GM12878 (cell line): Measurements from ENCODE around the gene TMEM82.

Source experiments
- GABPA ChIP-seq: IDR thresholded peaks from 2 replicates; pipeline ENCODE4 v1.6.1; 2014; ENCODE audit warnings: antibody characterized with exemption, low read depth, mild to moderate bottlenecking, inconsistent platforms
- LARP7 ChIP-seq: fragments of 450-650 bp; IDR thresholded peaks from 2 replicates; pipeline ENCODE4 v1.6.1; 2017; ENCODE audit warnings: mild to moderate bottlenecking
- MTA3 ChIP-seq: IDR thresholded peaks from 2 replicates; pipeline ENCODE4 v1.6.1; 2012; ENCODE audit warnings: low read length, inconsistent platforms, borderline replicate concordance
- RAD51 ChIP-seq: fragments of 450-650 bp; IDR thresholded peaks from 2 replicates; pipeline ENCODE4 v1.6.1; 2016; ENCODE audit warnings: moderate library complexity, mild to moderate bottlenecking, inconsistent platforms
- SREBF2 ChIP-seq: IDR thresholded peaks from 2 replicates; pipeline ENCODE4 v1.6.1; 2012; ENCODE audit warnings: mild to moderate bottlenecking, low read length
- SUZ12 ChIP-seq: fragments of 200-600 bp; sonication (generic); IDR thresholded peaks from one replicate; pipeline ENCODE4 v1.6.1; 2018; ENCODE audit warnings: antibody characterized with exemption, mild to moderate bottlenecking; ENCODE audit not compliant: unreplicated experiment
- TAF1 ChIP-seq: IDR thresholded peaks from 2 replicates; pipeline ENCODE4 v1.6.1; 2011; ENCODE audit warnings: mild to moderate bottlenecking, low read depth, low read length, borderline replicate concordance
- TF ChIP-seq, protein P1 (sequence below), 3 experiments: IDR thresholded peaks in 2 of 3; conservative IDR thresholded peaks in 1 of 3; 2 replicates each; pipeline ENCODE4 v1.5.1; 2011; ENCODE audit warnings: low read depth in 3 of 3, low read length in 3 of 3, mild to moderate bottlenecking in 3 of 3, control low read depth in 2 of 3, moderate library complexity in 2 of 3, inconsistent platforms in 1 of 3, mixed read lengths in 1 of 3; ENCODE audit not compliant: control insufficient read depth in 2 of 3, insufficient read depth in 1 of 3; ENCODE audit errors: extremely low read depth in 1 of 3
- TF ChIP-seq, protein P2 (sequence below): IDR thresholded peaks from 2 replicates; pipeline ENCODE4 v1.6.1; 2012; ENCODE audit warnings: mild to moderate bottlenecking, low read depth, low read length
- TF ChIP-seq, protein P3 (sequence below): IDR thresholded peaks from 2 replicates; pipeline ENCODE4 v1.6.1; 2012; ENCODE audit warnings: low read depth, low read length, improper control_type of control experiment
- TF ChIP-seq, protein P4 (sequence below): fragments of 450-650 bp; IDR thresholded peaks from 2 replicates; pipeline ENCODE4 v1.6.1; 2017; ENCODE audit warnings: antibody characterized with exemption, mild to moderate bottlenecking, moderate library complexity

DNA sequence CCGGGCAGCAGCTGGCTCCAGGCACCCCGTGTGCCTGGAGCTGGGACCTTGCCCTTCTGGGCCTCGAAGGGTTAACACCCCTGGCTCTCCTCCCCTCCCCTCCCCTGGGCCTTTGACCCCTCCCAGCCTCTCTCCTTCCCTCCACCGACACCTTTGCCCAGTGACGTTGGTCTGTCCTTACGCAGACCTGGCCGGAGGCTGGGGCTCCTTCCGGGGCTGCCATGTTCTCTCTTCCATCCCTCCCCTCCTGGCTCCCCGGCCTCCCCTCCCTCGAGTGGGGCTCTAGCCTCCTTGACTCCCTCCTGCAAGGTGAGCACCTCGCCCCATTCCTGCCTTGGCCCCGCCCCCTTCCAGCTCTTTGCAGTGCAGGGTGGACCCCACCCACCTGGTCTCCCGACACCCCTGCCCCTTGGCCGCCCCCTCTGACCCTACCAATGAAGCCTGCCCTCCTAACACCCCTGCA, at the start of gene TMEM82:
- TF ChIP-seq GABPA (no peak), RAD51 (no peak), MTA3 (no peak), LARP7 (no peak), SREBF2 (no peak), TAF1 (no peak), SUZ12 (no peak)
- TF ChIP-seq, protein P1, sequence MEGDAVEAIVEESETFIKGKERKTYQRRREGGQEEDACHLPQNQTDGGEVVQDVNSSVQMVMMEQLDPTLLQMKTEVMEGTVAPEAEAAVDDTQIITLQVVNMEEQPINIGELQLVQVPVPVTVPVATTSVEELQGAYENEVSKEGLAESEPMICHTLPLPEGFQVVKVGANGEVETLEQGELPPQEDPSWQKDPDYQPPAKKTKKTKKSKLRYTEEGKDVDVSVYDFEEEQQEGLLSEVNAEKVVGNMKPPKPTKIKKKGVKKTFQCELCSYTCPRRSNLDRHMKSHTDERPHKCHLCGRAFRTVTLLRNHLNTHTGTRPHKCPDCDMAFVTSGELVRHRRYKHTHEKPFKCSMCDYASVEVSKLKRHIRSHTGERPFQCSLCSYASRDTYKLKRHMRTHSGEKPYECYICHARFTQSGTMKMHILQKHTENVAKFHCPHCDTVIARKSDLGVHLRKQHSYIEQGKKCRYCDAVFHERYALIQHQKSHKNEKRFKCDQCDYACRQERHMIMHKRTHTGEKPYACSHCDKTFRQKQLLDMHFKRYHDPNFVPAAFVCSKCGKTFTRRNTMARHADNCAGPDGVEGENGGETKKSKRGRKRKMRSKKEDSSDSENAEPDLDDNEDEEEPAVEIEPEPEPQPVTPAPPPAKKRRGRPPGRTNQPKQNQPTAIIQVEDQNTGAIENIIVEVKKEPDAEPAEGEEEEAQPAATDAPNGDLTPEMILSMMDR (IDR thresholded peaks at IDR 0.05 in 2 of 3, conservative IDR thresholded peaks at IDR 0.05 in 1 of 3; ENCODE audit: control insufficient read depth in 2 of 3, extremely low read depth in 1 of 3, insufficient read depth in 1 of 3, low read depth in 3 of 3, low read length in 3 of 3): no peak
- TF ChIP-seq, protein P2, sequence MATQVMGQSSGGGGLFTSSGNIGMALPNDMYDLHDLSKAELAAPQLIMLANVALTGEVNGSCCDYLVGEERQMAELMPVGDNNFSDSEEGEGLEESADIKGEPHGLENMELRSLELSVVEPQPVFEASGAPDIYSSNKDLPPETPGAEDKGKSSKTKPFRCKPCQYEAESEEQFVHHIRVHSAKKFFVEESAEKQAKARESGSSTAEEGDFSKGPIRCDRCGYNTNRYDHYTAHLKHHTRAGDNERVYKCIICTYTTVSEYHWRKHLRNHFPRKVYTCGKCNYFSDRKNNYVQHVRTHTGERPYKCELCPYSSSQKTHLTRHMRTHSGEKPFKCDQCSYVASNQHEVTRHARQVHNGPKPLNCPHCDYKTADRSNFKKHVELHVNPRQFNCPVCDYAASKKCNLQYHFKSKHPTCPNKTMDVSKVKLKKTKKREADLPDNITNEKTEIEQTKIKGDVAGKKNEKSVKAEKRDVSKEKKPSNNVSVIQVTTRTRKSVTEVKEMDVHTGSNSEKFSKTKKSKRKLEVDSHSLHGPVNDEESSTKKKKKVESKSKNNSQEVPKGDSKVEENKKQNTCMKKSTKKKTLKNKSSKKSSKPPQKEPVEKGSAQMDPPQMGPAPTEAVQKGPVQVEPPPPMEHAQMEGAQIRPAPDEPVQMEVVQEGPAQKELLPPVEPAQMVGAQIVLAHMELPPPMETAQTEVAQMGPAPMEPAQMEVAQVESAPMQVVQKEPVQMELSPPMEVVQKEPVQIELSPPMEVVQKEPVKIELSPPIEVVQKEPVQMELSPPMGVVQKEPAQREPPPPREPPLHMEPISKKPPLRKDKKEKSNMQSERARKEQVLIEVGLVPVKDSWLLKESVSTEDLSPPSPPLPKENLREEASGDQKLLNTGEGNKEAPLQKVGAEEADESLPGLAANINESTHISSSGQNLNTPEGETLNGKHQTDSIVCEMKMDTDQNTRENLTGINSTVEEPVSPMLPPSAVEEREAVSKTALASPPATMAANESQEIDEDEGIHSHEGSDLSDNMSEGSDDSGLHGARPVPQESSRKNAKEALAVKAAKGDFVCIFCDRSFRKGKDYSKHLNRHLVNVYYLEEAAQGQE: no peak
- TF ChIP-seq, protein P3, sequence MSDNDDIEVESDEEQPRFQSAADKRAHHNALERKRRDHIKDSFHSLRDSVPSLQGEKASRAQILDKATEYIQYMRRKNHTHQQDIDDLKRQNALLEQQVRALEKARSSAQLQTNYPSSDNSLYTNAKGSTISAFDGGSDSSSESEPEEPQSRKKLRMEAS: no peak
- TF ChIP-seq, protein P4, sequence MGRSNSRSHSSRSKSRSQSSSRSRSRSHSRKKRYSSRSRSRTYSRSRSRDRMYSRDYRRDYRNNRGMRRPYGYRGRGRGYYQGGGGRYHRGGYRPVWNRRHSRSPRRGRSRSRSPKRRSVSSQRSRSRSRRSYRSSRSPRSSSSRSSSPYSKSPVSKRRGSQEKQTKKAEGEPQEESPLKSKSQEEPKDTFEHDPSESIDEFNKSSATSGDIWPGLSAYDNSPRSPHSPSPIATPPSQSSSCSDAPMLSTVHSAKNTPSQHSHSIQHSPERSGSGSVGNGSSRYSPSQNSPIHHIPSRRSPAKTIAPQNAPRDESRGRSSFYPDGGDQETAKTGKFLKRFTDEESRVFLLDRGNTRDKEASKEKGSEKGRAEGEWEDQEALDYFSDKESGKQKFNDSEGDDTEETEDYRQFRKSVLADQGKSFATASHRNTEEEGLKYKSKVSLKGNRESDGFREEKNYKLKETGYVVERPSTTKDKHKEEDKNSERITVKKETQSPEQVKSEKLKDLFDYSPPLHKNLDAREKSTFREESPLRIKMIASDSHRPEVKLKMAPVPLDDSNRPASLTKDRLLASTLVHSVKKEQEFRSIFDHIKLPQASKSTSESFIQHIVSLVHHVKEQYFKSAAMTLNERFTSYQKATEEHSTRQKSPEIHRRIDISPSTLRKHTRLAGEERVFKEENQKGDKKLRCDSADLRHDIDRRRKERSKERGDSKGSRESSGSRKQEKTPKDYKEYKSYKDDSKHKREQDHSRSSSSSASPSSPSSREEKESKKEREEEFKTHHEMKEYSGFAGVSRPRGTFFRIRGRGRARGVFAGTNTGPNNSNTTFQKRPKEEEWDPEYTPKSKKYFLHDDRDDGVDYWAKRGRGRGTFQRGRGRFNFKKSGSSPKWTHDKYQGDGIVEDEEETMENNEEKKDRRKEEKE: no peak
